Measurements from ENCODE around the gene IL21.

Gene IL21

DNA sequence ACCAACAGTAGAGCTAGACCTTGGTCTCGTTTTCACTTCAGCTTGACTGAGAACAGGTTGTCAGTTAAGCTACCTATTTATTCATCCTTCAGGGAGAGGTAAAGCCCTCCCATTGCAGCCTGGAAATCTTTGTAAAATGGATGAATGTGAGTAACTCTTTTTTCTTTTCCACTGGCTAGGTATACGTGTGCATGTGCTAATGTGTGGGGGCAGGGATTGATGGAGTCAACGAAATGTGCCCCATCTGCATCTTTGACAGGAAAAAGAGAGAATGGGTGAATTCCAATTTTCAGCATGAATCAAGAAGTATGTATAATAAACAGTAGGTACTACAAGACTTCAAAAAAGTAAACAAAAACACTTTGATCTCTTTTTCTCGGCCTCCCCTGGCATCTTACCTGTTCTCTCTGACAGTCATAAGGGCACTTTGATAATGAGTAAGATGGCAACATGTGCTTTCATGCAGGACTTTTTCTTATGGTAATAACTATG, at the start of gene IL21:
Gene IL21 (minus strand): TSS at position 51 of the 492 bp plus-strand sequence. CDS start 55 bp downstream, outside the sequence.
- DNase-seq (ENCODE audit: low read depth, low spot score) = no peak
- ChIA-PET CTCF (interaction anchor here (1.4 kb wide), 1 partner anchor 96 kb away, joined by 5 read pairs; no protein-coding TSS in a partner anchor), POLR2A (no interaction called here)
- no peak for TF ChIP-seq CTCF (IDR thresholded peaks at IDR 0.05; ENCODE audit: insufficient read depth, low read length, missing control alignments)
- H3K4me3 ChIP-seq (ENCODE audit: low read depth, low read length) = no peak within 1 kb of the TSS

GRCh38 chr4:122669911-122670738, 49.3 kb upstream of the IL21 start:
- no peak for DNase-seq (ENCODE audit: low read depth, low spot score)
- no peak overlapping the region for H3K4me3 ChIP-seq (ENCODE audit: low read depth, low read length)
- ChIA-PET CTCF (interaction anchor here (0.6 to 1.0 kb wide), 2 partner anchors 82 to 244 kb away, joined by 3 to 4 read pairs; no protein-coding TSS in a partner anchor), POLR2A (no interaction called here)
- no peak for TF ChIP-seq CTCF (IDR thresholded peaks at IDR 0.05; ENCODE audit: insufficient read depth, low read length, missing control alignments)

- ChIA-PET POLR2A (interaction anchor here (1.6 kb wide), 1 partner anchor 25 kb away, joined by 4 read pairs; no protein-coding TSS in a partner anchor), CTCF (interaction anchor here (0.6 to 1.7 kb wide), 4 partner anchors 26 to 229 kb away, joined by 3 to 4 read pairs (median 3); no protein-coding TSS in a partner anchor)
Observed at GRCh38 chr4:122668241-122668640, 47.4 kb upstream of the IL21 start.

DNA sequence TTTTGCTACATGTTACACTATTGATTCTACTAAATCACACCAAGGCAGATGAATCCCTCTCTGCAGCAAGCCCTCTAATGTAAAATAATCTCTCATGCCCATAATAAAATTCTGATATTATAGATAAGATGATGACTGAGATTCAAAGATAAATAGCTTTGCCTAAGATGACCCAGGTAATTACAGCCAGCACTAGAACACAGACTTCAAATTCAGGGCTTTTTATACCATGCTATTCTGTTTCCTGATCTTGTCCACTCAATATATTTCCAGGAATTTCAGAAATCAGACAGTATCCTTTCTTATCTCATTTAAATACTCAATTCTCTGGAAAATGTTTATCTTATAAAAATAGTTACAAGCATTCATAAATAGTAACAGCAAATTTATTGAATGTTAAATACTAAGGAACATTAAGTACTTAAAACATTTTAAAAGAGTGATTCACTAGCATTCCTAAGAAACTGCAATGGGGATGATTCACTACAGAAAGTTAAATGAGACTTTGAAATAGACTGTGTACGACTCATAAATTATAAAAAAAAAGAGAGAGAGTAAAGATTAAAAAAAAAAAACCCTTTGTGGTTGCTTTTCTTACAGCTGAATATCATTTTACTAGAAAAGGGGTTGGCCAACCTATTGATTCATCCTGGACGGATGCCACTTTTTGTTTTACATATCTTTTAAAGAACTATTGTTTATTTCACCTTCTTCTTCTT, 45.8 kb upstream of the IL21 start:
- peak; percentile 89 for DNase-seq (ENCODE audit: low read depth, low spot score)
- no peak overlapping the region for H3K4me3 ChIP-seq (ENCODE audit: low read depth, low read length)
- no peak for TF ChIP-seq CTCF (IDR thresholded peaks at IDR 0.05; ENCODE audit: insufficient read depth, low read length, missing control alignments)
- ChIA-PET POLR2A (no interaction called here), CTCF (interaction anchor here (1.5 to 1.9 kb wide), 4 partner anchors 15 to 264 kb away, joined by 3 to 7 read pairs (median 5); no protein-coding TSS in a partner anchor)

More at GRCh38 chr4:122668241-122668640, 47.4 kb upstream of the IL21 start:
- no peak overlapping the region for H3K4me3 ChIP-seq (ENCODE audit: low read depth, low read length)
- no peak for TF ChIP-seq CTCF (IDR thresholded peaks at IDR 0.05; ENCODE audit: insufficient read depth, low read length, missing control alignments)
- DNase-seq (ENCODE audit: low read depth, low spot score) = peak; percentile 45

DNA sequence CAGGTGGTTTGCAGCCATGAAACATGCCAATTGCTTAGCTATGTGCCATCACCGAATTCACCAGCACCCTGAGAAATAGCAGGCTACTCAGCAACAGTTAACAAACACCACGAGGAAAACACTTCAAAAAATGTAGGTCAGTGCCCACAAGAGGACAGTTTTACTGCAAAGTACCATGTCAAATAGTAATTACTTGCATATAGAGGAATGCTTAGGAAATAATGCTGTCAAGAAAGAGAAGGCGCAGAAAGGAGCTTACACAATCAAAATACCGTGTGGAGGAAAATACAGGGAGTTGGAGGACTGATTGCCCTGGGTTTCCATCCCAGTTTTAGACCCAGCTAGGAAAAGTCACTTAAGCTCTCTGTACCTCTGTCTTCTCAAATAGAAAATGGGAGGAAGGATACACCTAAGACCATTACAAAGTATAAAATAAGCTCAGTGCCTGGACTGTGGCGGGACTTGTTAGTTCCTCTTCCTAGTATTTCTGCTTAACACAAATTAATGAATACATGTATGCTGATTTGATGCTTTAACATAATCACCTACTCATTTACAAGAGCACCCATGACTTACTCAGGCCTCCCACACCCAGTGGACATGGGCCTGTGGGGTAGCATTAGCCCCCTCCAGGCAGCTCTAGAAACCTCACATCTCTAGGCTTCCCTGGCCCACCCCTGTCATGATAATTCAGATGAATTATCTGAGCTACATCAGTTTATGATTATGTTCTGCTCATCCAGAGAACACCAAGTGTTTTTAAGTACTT, 44.5 kb upstream of the IL21 start:
- POLR2A ChIA-PET = no interaction called here
- CTCF ChIA-PET = interaction anchor here (0.9 to 1.9 kb wide), 7 partner anchors 9 to 265 kb away, joined by 3 to 7 read pairs (median 4); no protein-coding TSS in a partner anchor
- no peak for TF ChIP-seq CTCF (IDR thresholded peaks at IDR 0.05; ENCODE audit: insufficient read depth, low read length, missing control alignments)
- DNase-seq (ENCODE audit: low read depth, low spot score) = peak; percentile 44
- H3K4me3 ChIP-seq (ENCODE audit: low read depth, low read length) = no peak overlapping the region
